Central memory CD4-positive, alpha-beta T cell (primary cell): ENCODE data around the gene MAGI1.

Experiments used
- DNase-seq: peaks from one replicate; pipeline ENCODE4 v3.0.0; 2022

MAGI1 gene

GRCh38 chr3:65785065-65785645, 253.6 kb downstream of the MAGI1 start:
- no peak for DNase-seq

- no peak for DNase-seq
Observed at GRCh38 chr3:65783117-65783516, 255.6 kb downstream of the MAGI1 start.

DNA sequence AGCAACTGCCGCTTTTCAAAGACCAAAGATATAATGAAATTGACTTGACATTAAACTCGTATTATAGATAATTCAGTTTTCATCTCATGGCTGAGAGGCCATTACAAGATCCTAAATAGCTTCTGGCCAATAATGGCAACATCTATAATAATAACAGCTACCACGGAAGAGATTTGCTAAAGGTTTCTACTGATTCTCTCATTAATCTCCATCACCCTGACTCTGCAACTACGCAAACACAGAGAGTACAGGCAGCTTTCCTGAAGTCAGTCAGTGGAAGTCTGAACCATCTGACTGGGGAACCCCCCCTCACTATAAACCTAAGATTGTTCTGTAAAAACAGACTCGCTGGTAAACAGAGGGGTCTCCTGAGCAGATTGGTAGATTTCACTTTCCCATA, 257.1 kb downstream of the MAGI1 start:
- DNase-seq: no peak

DNA sequence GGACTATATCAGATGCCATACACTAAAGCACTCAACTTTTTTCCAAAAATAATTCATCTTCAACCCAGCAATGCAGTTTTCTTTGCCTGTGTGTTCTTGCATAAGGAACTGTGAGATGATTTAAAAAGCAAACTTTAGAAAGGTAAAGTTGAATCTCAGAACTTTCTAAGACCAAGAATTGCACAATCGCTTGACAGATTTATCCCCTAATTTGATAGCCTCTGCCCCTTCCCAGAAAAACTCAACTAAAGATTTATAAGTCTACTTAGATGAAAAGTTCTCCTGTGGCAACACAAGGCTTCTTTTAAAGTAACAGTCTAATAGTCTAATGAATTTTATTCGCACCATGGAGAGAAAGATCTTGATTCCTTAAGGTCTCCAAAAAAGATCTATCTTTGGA, 259.3 kb downstream of the MAGI1 start:
- DNase-seq: no peak

- DNase-seq: no peak
Observed at GRCh38 chr3:65778968-65779367, 259.8 kb downstream of the MAGI1 start.

GRCh38 chr3:65777050-65777449, 261.7 kb downstream of the MAGI1 start:
- DNase-seq: no peak

- DNase-seq: no peak
Observed at GRCh38 chr3:65776494-65776893, 262.2 kb downstream of the MAGI1 start.

DNA sequence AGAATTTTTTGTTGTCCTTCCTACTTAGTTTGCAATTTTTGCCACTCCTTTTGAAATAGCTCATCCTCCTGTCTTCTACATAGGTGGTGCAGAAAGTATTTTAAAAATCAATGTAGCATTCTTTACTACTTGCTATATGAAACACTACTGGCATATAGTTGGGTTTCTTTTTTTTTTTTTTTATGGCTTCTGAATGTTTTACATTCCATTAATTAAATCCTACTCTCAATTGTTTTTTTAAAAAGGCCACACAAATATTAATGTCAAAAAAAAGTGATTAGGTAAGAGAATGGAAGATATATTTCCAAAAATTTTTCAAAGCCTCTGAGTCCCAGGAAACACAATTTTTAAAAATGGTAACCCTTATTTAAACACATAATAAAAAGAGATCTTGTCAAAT, 262.6 kb downstream of the MAGI1 start:
- DNase-seq: no peak

- no peak for DNase-seq
Observed at GRCh38 chr3:65772758-65773157, 266.0 kb downstream of the MAGI1 start.

- no peak for DNase-seq
Observed at GRCh38 chr3:65767551-65767950, 271.2 kb downstream of the MAGI1 start.

DNA sequence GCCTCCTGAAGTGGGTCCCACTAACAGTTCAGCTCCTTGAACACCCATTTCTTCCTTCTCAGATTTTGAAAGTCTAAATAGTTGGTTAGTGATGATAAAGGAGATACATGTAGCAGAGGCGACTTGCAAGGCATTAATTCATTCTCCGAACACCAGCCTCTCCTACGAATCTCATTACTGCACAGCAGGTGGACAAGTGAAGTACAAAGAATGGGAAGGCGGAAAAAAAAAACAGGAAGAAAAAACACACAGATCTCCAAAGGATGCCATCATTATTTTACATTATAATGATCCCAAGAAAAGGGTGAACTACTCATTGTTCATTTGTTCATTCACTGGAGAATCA, 276.5 kb downstream of the MAGI1 start:
- no peak for DNase-seq

DNA sequence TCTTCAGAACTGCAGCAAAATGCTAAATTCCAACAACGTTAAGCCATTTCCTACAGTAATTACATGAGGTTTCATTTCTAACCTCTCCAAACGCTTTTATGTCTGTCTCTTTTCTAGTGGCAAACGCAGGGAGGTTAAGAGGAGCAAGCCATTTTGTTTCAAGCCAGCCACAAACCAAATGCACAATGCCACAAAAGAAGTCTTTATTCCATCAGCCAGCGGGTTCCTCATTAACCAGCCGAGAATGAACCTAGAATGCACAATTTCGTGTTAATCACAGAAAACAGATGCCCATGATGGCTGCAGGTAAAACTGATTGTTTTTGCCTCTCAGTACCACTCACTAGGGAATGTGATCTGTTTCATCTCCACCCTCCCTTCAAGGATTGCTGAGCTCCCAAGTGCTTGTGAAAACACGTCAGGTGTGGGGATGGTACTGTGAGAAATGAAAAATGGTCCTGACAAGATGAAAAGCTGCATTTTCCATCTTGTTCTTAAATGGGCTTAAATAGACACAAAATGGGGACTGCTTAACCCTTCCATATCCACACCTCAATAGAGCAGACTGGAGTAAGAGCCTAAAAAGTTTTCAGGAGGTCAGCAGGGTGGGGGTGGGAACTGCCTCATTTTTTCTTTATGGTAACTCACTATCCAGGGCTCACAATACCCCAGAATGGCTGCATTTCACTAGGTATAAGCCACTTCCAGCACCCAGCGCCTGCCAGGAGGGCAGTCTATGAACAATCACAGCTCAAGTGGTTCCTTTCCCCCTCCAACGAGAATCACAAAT, 277.1 kb downstream of the MAGI1 start:
- DNase-seq: no peak

- no peak for DNase-seq
Observed at GRCh38 chr3:65758876-65759598, 279.7 kb downstream of the MAGI1 start.

DNA sequence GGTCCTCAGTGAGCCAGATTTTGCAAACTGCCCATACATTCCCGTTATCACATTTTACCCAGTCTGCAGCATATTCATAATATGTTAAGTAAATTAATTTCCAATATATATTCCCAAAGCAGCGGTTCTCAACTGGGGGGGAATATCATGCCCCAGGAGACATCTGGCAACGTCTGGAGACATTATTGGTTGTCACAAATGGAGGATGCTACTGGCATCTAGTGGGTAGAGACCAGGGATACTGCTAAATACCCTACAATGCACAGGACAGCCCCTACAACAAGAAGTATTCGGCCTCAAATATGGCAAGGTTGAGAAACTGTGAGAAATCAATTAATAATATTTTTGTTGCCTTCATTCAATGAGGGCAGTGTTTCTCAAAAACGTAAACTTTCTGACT, 280.3 kb downstream of the MAGI1 start:
- no peak for DNase-seq

DNA sequence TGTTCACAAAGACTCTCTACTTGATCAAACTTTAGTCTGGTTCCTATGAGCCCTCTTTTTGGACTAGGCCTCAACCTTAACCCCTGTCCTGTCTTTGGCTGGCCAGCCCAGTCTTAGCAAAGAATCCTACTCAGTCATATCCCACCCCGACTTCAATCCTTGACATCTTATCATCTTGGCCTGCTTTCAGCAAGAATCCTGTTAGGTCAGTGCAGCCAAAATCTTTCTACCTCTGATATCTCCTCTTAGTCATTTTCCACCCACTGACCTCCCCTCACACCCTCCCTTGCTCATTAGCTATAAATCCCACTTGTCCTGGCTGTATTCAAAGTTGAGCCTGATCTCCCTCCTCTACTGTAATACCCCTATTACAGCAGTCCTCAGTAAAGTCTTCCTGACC, 286.1 kb downstream of the MAGI1 start:
- no peak for DNase-seq

- DNase-seq: no peak
Observed at GRCh38 chr3:65751123-65751700, 287.5 kb downstream of the MAGI1 start.

GRCh38 chr3:65749066-65749465, 289.7 kb downstream of the MAGI1 start:
- DNase-seq: no peak

GRCh38 chr3:65748326-65748725, 290.4 kb downstream of the MAGI1 start:
- no peak for DNase-seq

DNA sequence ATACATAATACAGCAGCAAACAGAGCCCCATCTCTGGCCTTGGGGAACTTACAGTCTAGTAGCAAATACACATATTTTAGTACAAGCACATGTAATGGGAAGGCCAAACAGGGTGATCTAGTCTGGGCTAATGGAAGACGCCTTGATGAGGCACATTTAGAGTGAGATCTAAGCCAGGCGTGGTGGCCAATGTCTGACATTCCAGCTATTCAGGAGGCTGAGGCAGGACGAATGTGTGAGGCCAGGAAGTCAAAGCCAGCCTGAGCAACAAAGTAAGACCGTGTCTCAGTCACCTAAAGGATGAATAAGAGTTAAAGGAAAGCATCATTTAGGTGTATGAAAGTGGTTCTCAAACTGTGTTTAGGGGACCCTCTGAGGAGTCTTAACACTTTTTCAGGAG, 291.9 kb downstream of the MAGI1 start:
- DNase-seq: no peak

DNA sequence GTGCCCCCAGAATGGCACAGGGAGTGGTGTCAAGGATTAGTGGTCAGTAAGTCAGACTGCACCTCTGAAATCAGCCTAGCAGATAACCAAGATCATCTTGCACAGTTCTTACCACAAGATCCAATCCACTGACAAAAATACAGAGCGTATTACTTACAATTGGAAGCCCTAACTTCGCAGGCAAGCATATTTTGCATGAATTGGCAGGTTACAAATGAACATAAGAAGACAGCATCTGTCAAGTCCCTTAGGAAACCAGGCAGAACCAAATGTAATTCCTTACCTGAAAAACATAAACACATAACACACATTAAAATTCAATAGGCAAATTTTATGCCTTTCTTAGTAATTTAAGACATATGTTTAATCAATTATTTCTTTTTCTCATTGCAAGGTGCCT, 293.4 kb downstream of the MAGI1 start:
- DNase-seq: no peak

DNA sequence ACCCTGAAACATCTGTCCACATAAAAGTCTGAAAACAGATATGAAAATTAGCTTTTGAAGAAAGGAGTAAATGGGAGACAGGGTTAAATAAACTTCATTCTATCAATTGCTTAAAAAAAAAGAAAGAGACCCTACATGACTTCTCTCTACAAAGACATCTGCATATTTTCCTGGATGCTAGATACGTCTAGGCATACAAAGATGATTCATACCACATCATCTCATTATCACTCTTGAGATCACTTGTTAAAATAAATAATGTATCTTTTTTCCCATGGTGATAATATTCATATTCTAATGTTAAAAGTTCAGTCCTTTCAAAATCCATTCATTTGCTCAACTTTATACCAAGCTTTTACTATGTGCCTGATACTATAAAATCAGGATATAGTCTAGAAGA, 295.8 kb downstream of the MAGI1 start:
- DNase-seq: no peak

GRCh38 chr3:65741540-65741939, 297.2 kb downstream of the MAGI1 start:
- no peak for DNase-seq

- DNase-seq: no peak
Observed at GRCh38 chr3:65739901-65740541, 298.7 kb downstream of the MAGI1 start.
